GM23248 (cell line): ENCODE measurements around the gene CEP41. TPM values are rescaled to one million over a fixed set of nuclear protein-coding genes. Genes with fewer than 3 reads are reported as not detected.

Source experiments
- DNase-seq: peaks from one replicate; pipeline ENCODE4 v3.0.0-alpha.2; 2015
- H2AFZ ChIP-seq: fragments of 200-600 bp; sonication (generic); 2 replicates; pipeline ENCODE4 v1.6.1; 2016; ENCODE audit warnings: antibody characterized with exemption
- H3F3A ChIP-seq: fragments of 200-600 bp; sonication (generic); 2 replicates; pipeline ENCODE4 v1.6.1; 2016; ENCODE audit warnings: mild to moderate bottlenecking, antibody characterized with exemption, mixed run types; ENCODE audit not compliant: insufficient read depth
- H3K27ac ChIP-seq: fragments of 200-600 bp; sonication (generic); 2 replicates; pipeline ENCODE4 v1.5.1; 2016; ENCODE audit warnings: mild to moderate bottlenecking
- H3K27me3 ChIP-seq: fragments of 200-600 bp; sonication (generic); replicated peaks from 2 replicates; pipeline ENCODE4 v1.6.1; 2016; ENCODE audit warnings: mild to moderate bottlenecking; ENCODE audit not compliant: insufficient read depth
- H3K36me3 ChIP-seq: fragments of 200-600 bp; sonication (generic); 2 replicates; pipeline ENCODE4 v1.6.1; 2016; ENCODE audit warnings: low read depth, mild to moderate bottlenecking
- H3K4me1 ChIP-seq: fragments of 200-600 bp; sonication (generic); 2 replicates; pipeline ENCODE4 v1.6.1; 2016; ENCODE audit warnings: mild to moderate bottlenecking; ENCODE audit not compliant: insufficient read depth
- H3K4me2 ChIP-seq: fragments of 200-600 bp; sonication (generic); one replicate; pipeline ENCODE4 v1.6.1; 2016; ENCODE audit warnings: mild to moderate bottlenecking; ENCODE audit not compliant: unreplicated experiment
- H3K4me3 ChIP-seq: fragments of 200-600 bp; sonication (generic); 2 replicates; pipeline ENCODE4 v1.5.1; 2016; ENCODE audit warnings: mild to moderate bottlenecking
- H3K79me2 ChIP-seq: fragments of 200-600 bp; sonication (generic); 2 replicates; pipeline ENCODE4 v1.6.1; 2016; ENCODE audit warnings: mild to moderate bottlenecking; ENCODE audit not compliant: insufficient read depth
- H3K9ac ChIP-seq: fragments of 200-600 bp; sonication (generic); 2 replicates; pipeline ENCODE4 v1.6.1; 2016; ENCODE audit warnings: mild to moderate bottlenecking
- H3K9me2 ChIP-seq: fragments of 200-600 bp; sonication (generic); 2 replicates; pipeline ENCODE4 v1.6.1; 2016; ENCODE audit warnings: mixed run types, mild to moderate bottlenecking, moderate library complexity; ENCODE audit not compliant: insufficient read depth
- H3K9me3 ChIP-seq: fragments of 200-600 bp; sonication (generic); one replicate; pipeline ENCODE4 v1.6.1; 2017; ENCODE audit warnings: low read depth
- H4K20me1 ChIP-seq: fragments of 200-600 bp; sonication (generic); 2 replicates; pipeline ENCODE4 v1.6.0; 2016; ENCODE audit not compliant: insufficient read depth
- EZH2 ChIP-seq: fragments of 200-600 bp; sonication (generic); IDR thresholded peaks from 2 replicates; pipeline ENCODE4 v1.6.1; 2018; ENCODE audit warnings: antibody characterized with exemption, mild to moderate bottlenecking; ENCODE audit not compliant: insufficient read depth, poor library complexity, severe bottlenecking
- EZH2phosphoT487 ChIP-seq: fragments of 200-600 bp; sonication (generic); IDR thresholded peaks from 2 replicates; pipeline ENCODE4 v1.6.1; 2018; ENCODE audit warnings: antibody characterized with exemption, moderate library complexity, mild to moderate bottlenecking, low read depth; ENCODE audit not compliant: insufficient read depth
- WGBS, 2 experiments: methylation state at CpG; one replicate each; pipeline ENCODE4 v1.1.6; 2015 to 2017; ENCODE audit warnings: low lambda C conversion rate in 2 of 2, low coverage in 1 of 2; ENCODE audit errors: missing lambda C conversion rate in 2 of 2; 5-methylcytosine and 5-hydroxymethylcytosine counted together
- in situ Hi-C: fragments of 300-500 bp; cut with MboI; formaldehyde crosslinking; loops from 2 replicates; pipeline ENCODE4 v1.15.0; 2020
- polyA plus RNA-seq: library from polyadenylated mRNA; unstranded; fragments of >200 nt; fragmentation: Nextera tagmentation; extraction: Ambion mirVana; gene quantifications from 2 replicates; pipeline ENCODE4 v1.2.1, GENCODE V29; 2016
- total RNA-seq: library from RNA; depleted of rRNA; stranded (reverse); fragments of >200 nt; shearing (Covaris generic); gene quantifications from 2 replicates; pipeline ENCODE4 v1.2.3, GENCODE V29; 2014

CEP41 gene
- total and polyA plus RNA-seq, 2 experiments from 2014 or later = 18.3 to 32.3 TPM

- DNase-seq = no peak
- H3K4me2 ChIP-seq = no peak overlapping the region
- no peaks in the 10 kb centered on the region for H3K36me3 ChIP-seq
- TF ChIP-seq EZH2 = no peak
- no peak for TF ChIP-seq EZH2phosphoT487
- H3K27ac ChIP-seq = no peak overlapping the region
- 95% methylated on average over 7 of the region's 7 CpGs for WGBS, 2 experiments
- no peaks in the 10 kb centered on the region for H3K79me2 ChIP-seq
- H2AFZ ChIP-seq = no peak overlapping the region
- H3K9ac ChIP-seq = no peak overlapping the region
- no peaks in the 10 kb centered on the region for H3F3A ChIP-seq
- no peak overlapping the region for H3K4me3 ChIP-seq
- in situ Hi-C loops = no loop called here
- H3K4me1 ChIP-seq = no peaks in the 10 kb centered on the region
- no peaks in the 10 kb centered on the region for H3K9me2 ChIP-seq
- H3K9me3 ChIP-seq = no peaks in the 10 kb centered on the region
- no peaks in the 10 kb centered on the region for H3K27me3 ChIP-seq
- H4K20me1 ChIP-seq = no peaks in the 10 kb centered on the region
Observed at GRCh38 chr7:130380861-130381455, 59.9 kb downstream of the CEP41 start.

GRCh38 chr7:130379921-130380860 lies 60.6 kb downstream of the CEP41 start, which contains the start of gene CPA1:
TSS of gene CPA1 (plus strand) at chr7:130380494. CDS start at chr7:130380521, 27 bp downstream.
- H3K4me1 ChIP-seq = no peaks in the 10 kb centered on the region
- no peaks in the 10 kb centered on the region for H4K20me1 ChIP-seq
- no peaks in the 10 kb centered on the region for H3K9me2 ChIP-seq
- H3K9me3 ChIP-seq = no peaks in the 10 kb centered on the region
- no peaks in the 10 kb centered on the region for H3F3A ChIP-seq
- in situ Hi-C loops = no loop called here
- DNase-seq = no peak
- no peak for TF ChIP-seq EZH2phosphoT487
- no peak for TF ChIP-seq EZH2
- no peaks in the 10 kb centered on the region for H3K79me2 ChIP-seq
- no peaks in the 10 kb centered on the region for H3K27me3 ChIP-seq
- WGBS, 2 experiments = 58 to 59% methylated on average over 19 to 20 of the region's 20 CpGs
- no peak within 1 kb of the TSS for H3K4me3 ChIP-seq
- H3K9ac ChIP-seq = no peak within 1 kb of the TSS
- 0 out of 2 replicates have a peak within 1 kb of the TSS, but pooled peaks have one; percentile 6 for H2AFZ ChIP-seq
- no peak within 1 kb of the TSS for H3K4me2 ChIP-seq
- no peak within 1 kb of the TSS for H3K27ac ChIP-seq
- H3K36me3 ChIP-seq = no peaks in the 10 kb centered on the region

GRCh38 chr7:130379532-130379920 lies 61.3 kb downstream of the CEP41 start:
- in situ Hi-C loops = no loop called here
- 0 out of 2 replicates have a peak overlapping the region, but pooled peaks have one; percentile 6 for H2AFZ ChIP-seq
- no peaks in the 10 kb centered on the region for H3K4me1 ChIP-seq
- H3K27ac ChIP-seq = no peak overlapping the region
- no peaks in the 10 kb centered on the region for H3K27me3 ChIP-seq
- no peaks in the 10 kb centered on the region for H3K9me3 ChIP-seq
- H3K79me2 ChIP-seq = no peaks in the 10 kb centered on the region
- no peaks in the 10 kb centered on the region for H3K36me3 ChIP-seq
- H3F3A ChIP-seq = no peaks in the 10 kb centered on the region; the same call in 1 of the 2 replicates
- H4K20me1 ChIP-seq = no peaks in the 10 kb centered on the region
- TF ChIP-seq EZH2phosphoT487 (no peak), EZH2 (no peak)
- no peak overlapping the region for H3K4me3 ChIP-seq
- no peaks in the 10 kb centered on the region for H3K9me2 ChIP-seq
- no peak overlapping the region for H3K4me2 ChIP-seq
- H3K9ac ChIP-seq = no peak overlapping the region
- 67 to 68% methylated on average over 10 of the region's 10 CpGs for WGBS, 2 experiments
- DNase-seq = no peak

- Histone ChIP-seq H3K4me3 (no peak overlapping the region), H3K4me2 (no peak overlapping the region), H3K27me3 (no peaks in the 10 kb centered on the region), H3K4me1 (peaks cover 3% of the 10 kb centered on the region), H3K9ac (no peak overlapping the region), H3K27ac (no peak overlapping the region), H4K20me1 (no peaks in the 10 kb centered on the region), H2AFZ (no peak overlapping the region), H3K79me2 (no peaks in the 10 kb centered on the region), H3F3A (peaks cover 4% of the 10 kb centered on the region; the same call in 1 of the 2 replicates), H3K9me2 (no peaks in the 10 kb centered on the region), H3K9me3 (no peaks in the 10 kb centered on the region), H3K36me3 (no peaks in the 10 kb centered on the region)
- in situ Hi-C loops = no loop called here
- 83 to 94% methylated on average over 7 of the region's 7 CpGs for WGBS, 2 experiments
- TF ChIP-seq EZH2 = no peak
- DNase-seq = no peak
Observed at GRCh38 chr7:130379019-130379418, 61.8 kb downstream of the CEP41 start.
